ENCODE results near the gene MDH1. TPM values are rescaled to one million over a fixed set of nuclear protein-coding genes. Genes with fewer than 3 reads are reported as not detected.

The MDH1 gene
- total and polyA plus RNA-seq, 4 donors, result 75.6 to 210 (median 118) TPM

GRCh38 chr2:63628403-63628942, 39.7 kb downstream of the MDH1 start:
- Histone ChIP-seq H3K27me3 (ENCODE audit: control insufficient read depth in 4 of 4, insufficient read depth in 4 of 4, low read length in 3 of 4) (no peaks in the 10 kb centered on the region), H3K27ac (ENCODE audit: low read depth in 1 of 2, low read length in 2 of 2) (no peak overlapping the region), H3K4me3 (ENCODE audit: low read depth in 1 of 3, low read length in 3 of 3) (no peak overlapping the region), H3K4me1 (ENCODE audit: control insufficient read depth in 4 of 4, insufficient read depth in 4 of 4, low read length in 3 of 4) (no peaks in the 10 kb centered on the region), H3K36me3 (ENCODE audit: control insufficient read depth in 4 of 4, insufficient read depth in 3 of 4, low read depth in 1 of 4, low read length in 3 of 4) (no peaks in the 10 kb centered on the region), H3K9me3 (ENCODE audit: control insufficient read depth in 4 of 4, low read length in 3 of 4) (peaks cover 0 to 4% (median 0%) of the 10 kb centered on the region in 4 donors), H3K9ac (ENCODE audit: low read depth in 1 of 2, low read length in 2 of 2) (no peak overlapping the region)
- 92% methylated on average over 1 of the region's 1 CpG for WGBS
- DNase-seq (ENCODE audit: low spot score), result no peak
- TF ChIP-seq, protein P1, sequence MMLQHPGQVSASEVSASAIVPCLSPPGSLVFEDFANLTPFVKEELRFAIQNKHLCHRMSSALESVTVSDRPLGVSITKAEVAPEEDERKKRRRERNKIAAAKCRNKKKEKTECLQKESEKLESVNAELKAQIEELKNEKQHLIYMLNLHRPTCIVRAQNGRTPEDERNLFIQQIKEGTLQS (IDR thresholded peaks at IDR 0.05), result no peak
- TF ChIP-seq, protein P2, sequence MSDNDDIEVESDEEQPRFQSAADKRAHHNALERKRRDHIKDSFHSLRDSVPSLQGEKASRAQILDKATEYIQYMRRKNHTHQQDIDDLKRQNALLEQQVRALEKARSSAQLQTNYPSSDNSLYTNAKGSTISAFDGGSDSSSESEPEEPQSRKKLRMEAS (IDR thresholded peaks at IDR 0.05), result no peak
- no peak for TF ChIP-seq SP1 (IDR thresholded peaks at IDR 0.05)

GRCh38 chr2:63631501-63631900, 42.7 kb downstream of the MDH1 start:
- peaks cover 0 to 6% (median 2%) of the 10 kb centered on the region in 4 donors for H3K9me3 ChIP-seq (ENCODE audit: control insufficient read depth in 4 of 4, low read length in 3 of 4)

More at GRCh38 chr2:63631501-63631900, 42.7 kb downstream of the MDH1 start:
- WGBS, result 64% methylated on average over 1 of the region's 1 CpG
- Histone ChIP-seq H3K4me3 (ENCODE audit: low read depth in 1 of 3, low read length in 3 of 3) (no peak overlapping the region), H3K27ac (ENCODE audit: low read depth in 1 of 2, low read length in 2 of 2) (no peak overlapping the region), H3K4me1 (ENCODE audit: control insufficient read depth in 4 of 4, insufficient read depth in 4 of 4, low read length in 3 of 4) (no peaks in the 10 kb centered on the region), H3K9ac (ENCODE audit: low read depth in 1 of 2, low read length in 2 of 2) (no peak overlapping the region), H3K27me3 (ENCODE audit: control insufficient read depth in 4 of 4, insufficient read depth in 4 of 4, low read length in 3 of 4) (no peaks in the 10 kb centered on the region), H3K36me3 (ENCODE audit: control insufficient read depth in 4 of 4, insufficient read depth in 3 of 4, low read depth in 1 of 4, low read length in 3 of 4) (no peaks in the 10 kb centered on the region)
- no peak for TF ChIP-seq FOXA1 (IDR thresholded peaks at IDR 0.05)
- no peak for TF ChIP-seq REST (IDR thresholded peaks at IDR 0.05)
- no peak for TF ChIP-seq GABPA (IDR thresholded peaks at IDR 0.05 in 1 of 2, conservative IDR thresholded peaks at IDR 0.05 in 1 of 2)
- no peak for TF ChIP-seq JUND (IDR thresholded peaks at IDR 0.05)
- TF ChIP-seq TAF1 (conservative IDR thresholded peaks at IDR 0.05), result no peak
- TF ChIP-seq, protein P3, sequence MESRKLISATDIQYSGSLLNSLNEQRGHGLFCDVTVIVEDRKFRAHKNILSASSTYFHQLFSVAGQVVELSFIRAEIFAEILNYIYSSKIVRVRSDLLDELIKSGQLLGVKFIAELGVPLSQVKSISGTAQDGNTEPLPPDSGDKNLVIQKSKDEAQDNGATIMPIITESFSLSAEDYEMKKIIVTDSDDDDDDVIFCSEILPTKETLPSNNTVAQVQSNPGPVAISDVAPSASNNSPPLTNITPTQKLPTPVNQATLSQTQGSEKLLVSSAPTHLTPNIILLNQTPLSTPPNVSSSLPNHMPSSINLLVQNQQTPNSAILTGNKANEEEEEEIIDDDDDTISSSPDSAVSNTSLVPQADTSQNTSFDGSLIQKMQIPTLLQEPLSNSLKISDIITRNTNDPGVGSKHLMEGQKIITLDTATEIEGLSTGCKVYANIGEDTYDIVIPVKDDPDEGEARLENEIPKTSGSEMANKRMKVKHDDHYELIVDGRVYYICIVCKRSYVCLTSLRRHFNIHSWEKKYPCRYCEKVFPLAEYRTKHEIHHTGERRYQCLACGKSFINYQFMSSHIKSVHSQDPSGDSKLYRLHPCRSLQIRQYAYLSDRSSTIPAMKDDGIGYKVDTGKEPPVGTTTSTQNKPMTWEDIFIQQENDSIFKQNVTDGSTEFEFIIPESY (IDR thresholded peaks at IDR 0.05), result no peak
- no peak for TF ChIP-seq RAD21 (IDR thresholded peaks at IDR 0.05)
- TF ChIP-seq EGR1 (IDR thresholded peaks at IDR 0.05; ENCODE audit: low read depth in 2 of 2), result no peak
- TF ChIP-seq NR2F2 (IDR thresholded peaks at IDR 0.05), result no peak
- TF ChIP-seq, protein P1 (IDR thresholded peaks at IDR 0.05), result no peak
- TF ChIP-seq, protein P2 (IDR thresholded peaks at IDR 0.05), result no peak
- TF ChIP-seq HNF4G (IDR thresholded peaks at IDR 0.05), result no peak
- TF ChIP-seq, protein P4, sequence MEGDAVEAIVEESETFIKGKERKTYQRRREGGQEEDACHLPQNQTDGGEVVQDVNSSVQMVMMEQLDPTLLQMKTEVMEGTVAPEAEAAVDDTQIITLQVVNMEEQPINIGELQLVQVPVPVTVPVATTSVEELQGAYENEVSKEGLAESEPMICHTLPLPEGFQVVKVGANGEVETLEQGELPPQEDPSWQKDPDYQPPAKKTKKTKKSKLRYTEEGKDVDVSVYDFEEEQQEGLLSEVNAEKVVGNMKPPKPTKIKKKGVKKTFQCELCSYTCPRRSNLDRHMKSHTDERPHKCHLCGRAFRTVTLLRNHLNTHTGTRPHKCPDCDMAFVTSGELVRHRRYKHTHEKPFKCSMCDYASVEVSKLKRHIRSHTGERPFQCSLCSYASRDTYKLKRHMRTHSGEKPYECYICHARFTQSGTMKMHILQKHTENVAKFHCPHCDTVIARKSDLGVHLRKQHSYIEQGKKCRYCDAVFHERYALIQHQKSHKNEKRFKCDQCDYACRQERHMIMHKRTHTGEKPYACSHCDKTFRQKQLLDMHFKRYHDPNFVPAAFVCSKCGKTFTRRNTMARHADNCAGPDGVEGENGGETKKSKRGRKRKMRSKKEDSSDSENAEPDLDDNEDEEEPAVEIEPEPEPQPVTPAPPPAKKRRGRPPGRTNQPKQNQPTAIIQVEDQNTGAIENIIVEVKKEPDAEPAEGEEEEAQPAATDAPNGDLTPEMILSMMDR (IDR thresholded peaks at IDR 0.05; ENCODE audit: low read depth, low read length, missing input control), result no peak
- no peak for TF ChIP-seq RXRA (IDR thresholded peaks at IDR 0.05)
- TF ChIP-seq YY1 (IDR thresholded peaks at IDR 0.05), result no peak
- TF ChIP-seq SP1 (IDR thresholded peaks at IDR 0.05), result no peak
- TF ChIP-seq HNF4A (conservative IDR thresholded peaks at IDR 0.05), result no peak
- no peak for DNase-seq (ENCODE audit: low spot score)
